Measurements from ENCODE around the gene ACVR1C.

Gene ACVR1C

DNA sequence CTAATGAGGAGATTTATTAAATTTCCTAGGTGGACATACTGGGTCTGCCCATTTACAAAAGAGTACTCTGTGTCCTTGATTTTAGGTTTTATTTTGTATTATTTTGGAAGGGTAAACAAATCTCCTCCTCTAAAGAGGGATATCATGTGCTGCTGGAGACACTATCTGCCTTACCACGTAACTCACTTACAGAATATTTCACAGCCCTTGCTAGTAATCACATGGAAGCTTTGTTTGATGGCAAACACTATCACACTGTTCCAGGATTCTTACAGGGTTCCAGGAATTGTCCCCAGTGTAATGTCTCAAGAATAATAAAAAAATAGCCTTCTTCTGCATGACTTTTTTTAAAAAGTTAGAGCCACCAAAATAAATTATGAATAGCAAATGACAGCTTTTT is 29.2 kb upstream of the ACVR1C start:
- TF ChIP-seq CTCF (IDR thresholded peaks at IDR 0.05; ENCODE audit: low read depth, low read length), result no peak
- TF ChIP-seq MYC (IDR thresholded peaks at IDR 0.05; ENCODE audit: low read depth, low read length), result no peak
- TF ChIP-seq MAX (IDR thresholded peaks at IDR 0.05; ENCODE audit: low read depth, low read length), result no peak
- no peak overlapping the region for H3K4me3 ChIP-seq (ENCODE audit: low read depth, low read length)
- no peak for DNase-seq (ENCODE audit: low read depth)

GRCh38 chr2:157657101-157657500 is 28.4 kb upstream of the ACVR1C start:
- H3K4me3 ChIP-seq (ENCODE audit: low read depth, low read length), result no peak overlapping the region
- DNase-seq (ENCODE audit: low read depth), result no peak
- no peak for TF ChIP-seq MYC (IDR thresholded peaks at IDR 0.05; ENCODE audit: low read depth, low read length)
- no peak for TF ChIP-seq CTCF (IDR thresholded peaks at IDR 0.05; ENCODE audit: low read depth, low read length)

DNA sequence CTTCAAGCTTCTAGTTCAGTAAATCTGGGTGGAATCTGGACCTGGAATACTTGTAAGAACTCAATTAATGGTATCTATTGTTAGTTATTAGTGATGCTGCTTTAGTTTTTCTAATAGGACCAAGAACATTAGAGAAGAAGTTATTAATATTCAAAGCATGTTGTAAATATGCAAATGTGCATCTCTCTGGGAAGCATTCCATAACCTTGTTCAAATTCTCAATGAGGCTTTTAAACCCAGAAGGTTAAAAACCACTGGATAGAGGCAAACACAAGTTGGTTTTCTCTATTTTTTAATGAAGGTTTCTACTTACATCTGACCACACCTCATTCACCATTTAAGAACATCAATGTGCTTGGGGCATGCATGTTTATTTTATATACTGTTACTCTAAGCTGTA is 16.1 kb upstream of the ACVR1C start:
- TF ChIP-seq POLR2A (IDR thresholded peaks at IDR 0.05; ENCODE audit: extremely low read depth, insufficient read length) (no peak), MYC (IDR thresholded peaks at IDR 0.05; ENCODE audit: low read depth, low read length) (no peak), CTCF (IDR thresholded peaks at IDR 0.05; ENCODE audit: low read depth, low read length) (no peak), MAX (IDR thresholded peaks at IDR 0.05; ENCODE audit: low read depth, low read length) (no peak)
- no peak overlapping the region for H3K4me3 ChIP-seq (ENCODE audit: low read depth, low read length)
- no peak for DNase-seq (ENCODE audit: low read depth)

GRCh38 chr2:157631861-157632260 is 3.2 kb upstream of the ACVR1C start:
- no peak overlapping the region for H3K4me3 ChIP-seq (ENCODE audit: low read depth, low read length)
- DNase-seq (ENCODE audit: low read depth), result no peak
- TF ChIP-seq POLR2A (IDR thresholded peaks at IDR 0.05; ENCODE audit: extremely low read depth, insufficient read length), result no peak
- no peak for TF ChIP-seq CTCF (IDR thresholded peaks at IDR 0.05; ENCODE audit: low read depth, low read length)
- TF ChIP-seq MAX (IDR thresholded peaks at IDR 0.05; ENCODE audit: low read depth, low read length), result no peak
- TF ChIP-seq MYC (IDR thresholded peaks at IDR 0.05; ENCODE audit: low read depth, low read length), result no peak

DNA sequence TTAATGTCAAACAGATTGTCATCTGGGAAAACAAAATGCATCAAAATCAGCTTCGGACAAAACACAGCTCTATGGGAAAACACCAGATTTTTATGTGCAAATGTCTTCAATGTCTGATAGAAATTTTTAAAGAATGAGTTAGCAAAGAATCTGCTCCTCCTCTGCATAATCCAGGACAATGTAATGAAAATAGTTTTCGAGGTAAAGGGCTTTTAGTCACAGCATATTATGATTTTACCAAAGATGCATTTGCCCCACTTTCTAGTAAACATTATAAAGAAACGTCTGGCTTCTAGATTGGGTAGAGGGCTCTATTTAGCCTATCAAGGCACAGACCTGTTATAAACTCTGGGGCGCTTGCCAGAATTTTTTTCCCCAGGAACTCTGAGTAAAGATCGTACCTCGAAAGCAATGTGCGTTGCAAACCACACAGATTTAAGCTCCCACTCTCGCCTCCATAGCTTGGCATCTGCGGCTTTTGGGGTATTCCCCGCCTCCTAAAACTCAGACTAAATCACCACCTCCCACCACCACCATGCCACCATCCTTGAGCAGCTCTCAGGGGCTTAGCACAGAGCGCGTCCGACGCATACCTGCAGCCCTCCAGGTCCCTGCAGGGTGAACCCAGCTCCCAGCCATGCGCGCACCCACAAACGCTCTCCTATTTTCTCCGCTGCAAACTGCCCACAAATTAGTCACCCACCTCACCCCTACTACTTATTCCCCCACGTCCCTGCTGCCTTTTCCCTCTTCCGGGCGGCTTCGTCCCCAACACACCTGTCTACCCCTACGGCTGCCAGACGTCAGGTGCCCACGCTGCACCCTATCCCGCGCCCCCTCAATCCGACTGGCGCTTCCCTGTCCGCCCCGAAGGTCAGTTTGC is 829 bp downstream of the ACVR1C start:
- DNase-seq (ENCODE audit: low read depth), result no peak
- no peak overlapping the region for H3K4me3 ChIP-seq (ENCODE audit: low read depth, low read length)
- TF ChIP-seq MAX (IDR thresholded peaks at IDR 0.05; ENCODE audit: low read depth, low read length) (no peak), POLR2A (IDR thresholded peaks at IDR 0.05; ENCODE audit: extremely low read depth, insufficient read length) (no peak), CTCF (IDR thresholded peaks at IDR 0.05; ENCODE audit: low read depth, low read length) (no peak)

GRCh38 chr2:157625296-157625695 is 3.4 kb downstream of the ACVR1C start:
- H3K4me3 ChIP-seq (ENCODE audit: low read depth, low read length), result no peak overlapping the region
- TF ChIP-seq CTCF (IDR thresholded peaks at IDR 0.05; ENCODE audit: low read depth, low read length) (no peak), MAX (IDR thresholded peaks at IDR 0.05; ENCODE audit: low read depth, low read length) (no peak), MYC (IDR thresholded peaks at IDR 0.05; ENCODE audit: low read depth, low read length) (no peak), POLR2A (IDR thresholded peaks at IDR 0.05; ENCODE audit: extremely low read depth, insufficient read length) (no peak)
- DNase-seq (ENCODE audit: low read depth), result no peak

Data from NB4 (cell line).